ENCODE results near the gene SPATA20.

DNA sequence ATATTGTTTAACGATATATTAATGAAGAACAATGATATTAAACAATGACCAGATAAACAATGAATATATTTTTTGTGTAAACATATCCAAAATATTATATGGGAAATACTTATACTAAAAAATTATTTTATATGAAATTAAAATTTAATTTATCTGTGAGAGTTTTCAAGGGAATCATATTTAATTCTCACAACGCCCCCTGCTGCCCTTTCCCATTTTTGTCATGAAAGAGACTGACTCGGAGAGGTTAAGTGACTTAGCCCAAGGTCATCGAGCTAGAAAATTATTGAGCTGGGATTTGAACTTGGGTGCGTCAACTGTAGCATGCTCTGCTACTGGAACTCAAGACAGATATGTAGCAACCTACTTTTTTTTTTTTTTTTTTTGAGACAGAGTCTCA is 45.9 kb upstream of the SPATA20 start:
- TF ChIP-seq CREB1 (IDR thresholded peaks at IDR 0.05; ENCODE audit: low read depth) (no peak), EP300 (IDR thresholded peaks at IDR 0.05; ENCODE audit: borderline replicate concordance) (no peak), RAD21 (IDR thresholded peaks at IDR 0.05; ENCODE audit: low read depth) (peak; percentile 39; the same call in 1 of the 2 replicates), YY1 (IDR thresholded peaks at IDR 0.05; ENCODE audit: low read depth) (no peak), TCF12 (IDR thresholded peaks at IDR 0.05; ENCODE audit: low read depth) (no peak)
